Heart left ventricle (tissue), 13 donors: ENCODE results near the gene PTPRJ.

Source experiments
- POLR2A ChIP-seq, 2 donors: fragments of 450-650 bp; IDR thresholded peaks; one replicate each; pipeline ENCODE4 v1.6.1; 2017; ENCODE audit warnings: antibody characterized with exemption in 2 of 2, mild to moderate bottlenecking in 2 of 2, moderate library complexity in 2 of 2
- TF ChIP-seq, protein P1 (sequence below), 12 donors: fragments of 200-600 bp; sonication (generic) in 4 of 12; IDR thresholded peaks; one replicate each; pipeline versions ENCODE4 v1.5.0 to v1.8.0; 2018 to 2022; ENCODE audit warnings: antibody characterized with exemption in 12 of 12, mild to moderate bottlenecking in 5 of 12
- donor health status: ischemic (EF 13 %, LVEDD 7.1; RV severe dilation, severe dysfunction).
- donor health status: DM: no; HTN: yes; CAD: no.
- donor health status: DM: no; HTN: no; CAD: no.
- donor health status: ischemic (EF 25% LVEDD 6.9; RV normal size, moderate dysfunction).
- donor health status: ischemic (EF 25% LVEDD 5.7; RV mildly dilated, moderate dysfunction).
- donor health status: ischemic (EF 35%, LVEDD 5.7; RV mildly dilated, moderate dysfunction).
- donor health status: nonischemic (EF 11% LVEDD 7.7; RV severe dilation, severe dysfunction).
- donor health status: DM: yes; HTN: yes; CAD: no.
- donor health status: PGD.
- donor health status: ischemic (EF 29% LVEDD 5.4; RV normal size, mild dysfunction).
- donor health status: nonischemic (EF 23%, LVEDD 6.1; RV moderate dilation, normal function).

DNA sequence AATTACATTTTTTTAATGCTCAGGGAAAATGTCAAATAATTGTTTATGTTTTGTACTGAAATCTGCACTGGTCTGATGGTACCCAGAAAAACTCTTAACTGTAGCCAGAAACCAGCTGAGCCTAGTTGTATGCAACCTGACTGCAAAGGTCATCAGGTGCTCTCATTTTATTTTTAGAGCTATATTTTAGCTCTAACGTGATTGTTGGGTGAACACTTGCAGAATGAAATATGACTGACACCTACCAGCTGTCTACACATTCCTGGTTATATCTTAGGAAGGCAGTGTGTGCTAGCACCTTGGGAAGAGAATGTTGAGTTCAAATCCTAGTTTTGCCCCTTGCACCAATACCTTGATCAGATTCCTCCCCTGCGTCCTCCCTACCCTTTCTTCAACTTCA, 23.6 kb downstream of the PTPRJ start:
- TF ChIP-seq POLR2A (IDR thresholded peaks at IDR 0.05), result no peak
- TF ChIP-seq, protein P1, sequence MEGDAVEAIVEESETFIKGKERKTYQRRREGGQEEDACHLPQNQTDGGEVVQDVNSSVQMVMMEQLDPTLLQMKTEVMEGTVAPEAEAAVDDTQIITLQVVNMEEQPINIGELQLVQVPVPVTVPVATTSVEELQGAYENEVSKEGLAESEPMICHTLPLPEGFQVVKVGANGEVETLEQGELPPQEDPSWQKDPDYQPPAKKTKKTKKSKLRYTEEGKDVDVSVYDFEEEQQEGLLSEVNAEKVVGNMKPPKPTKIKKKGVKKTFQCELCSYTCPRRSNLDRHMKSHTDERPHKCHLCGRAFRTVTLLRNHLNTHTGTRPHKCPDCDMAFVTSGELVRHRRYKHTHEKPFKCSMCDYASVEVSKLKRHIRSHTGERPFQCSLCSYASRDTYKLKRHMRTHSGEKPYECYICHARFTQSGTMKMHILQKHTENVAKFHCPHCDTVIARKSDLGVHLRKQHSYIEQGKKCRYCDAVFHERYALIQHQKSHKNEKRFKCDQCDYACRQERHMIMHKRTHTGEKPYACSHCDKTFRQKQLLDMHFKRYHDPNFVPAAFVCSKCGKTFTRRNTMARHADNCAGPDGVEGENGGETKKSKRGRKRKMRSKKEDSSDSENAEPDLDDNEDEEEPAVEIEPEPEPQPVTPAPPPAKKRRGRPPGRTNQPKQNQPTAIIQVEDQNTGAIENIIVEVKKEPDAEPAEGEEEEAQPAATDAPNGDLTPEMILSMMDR (IDR thresholded peaks at IDR 0.05), result no peak
